SU-DHL-6 (cell line): ENCODE results near the gene CLDN7.
A peak's percentile ranks its signal among the peaks of the same experiment; 100 is the strongest.

Source experiments
- H2AFZ ChIP-seq: fragments of 200-600 bp; sonication (generic); 2 replicates; pipeline ENCODE4 v1.6.1; 2014; ENCODE audit warnings: low read depth, mild to moderate bottlenecking, moderate library complexity, mixed read lengths, antibody characterized with exemption, low read length; ENCODE audit not compliant: severe bottlenecking
- H3F3A ChIP-seq: fragments of 200-600 bp; shearing (Covaris generic); 2 replicates; pipeline ENCODE4 v1.6.0; 2016; ENCODE audit warnings: antibody characterized with exemption, mild to moderate bottlenecking; ENCODE audit not compliant: insufficient read depth
- H3K27ac ChIP-seq: fragments of 200-600 bp; sonication (generic); 2 replicates; pipeline ENCODE4 v1.5.1; 2016; ENCODE audit warnings: low read depth, mild to moderate bottlenecking, low read length, moderate library complexity, mixed read lengths
- H3K27me3 ChIP-seq: fragments of 200-600 bp; sonication (generic), shearing (Covaris generic); 2 replicates; pipeline ENCODE4 v1.6.0; 2014; ENCODE audit warnings: mild to moderate bottlenecking, low read length
- H3K36me3 ChIP-seq: fragments of 200-600 bp; sonication (generic); 2 replicates; pipeline ENCODE4 v1.6.1; 2014; ENCODE audit warnings: mild to moderate bottlenecking, low read length, mixed read lengths
- H3K4me2 ChIP-seq: fragments of 300-600, 200-600 bp; shearing (Covaris generic), sonication (generic); 2 replicates; pipeline ENCODE4 v1.6.0; 2014; ENCODE audit warnings: low read length, low read depth, mild to moderate bottlenecking; ENCODE audit not compliant: poor library complexity, severe bottlenecking
- H3K4me3 ChIP-seq: fragments of 200-600 bp; sonication (generic); 2 replicates; pipeline ENCODE4 v1.5.1; 2014; ENCODE audit warnings: antibody characterized with exemption, low read length, mild to moderate bottlenecking, mixed read lengths; ENCODE audit not compliant: insufficient read depth, poor library complexity, severe bottlenecking
- H3K79me2 ChIP-seq: fragments of 200-600 bp; sonication (generic); 2 replicates; pipeline ENCODE4 v1.6.1; 2014; ENCODE audit warnings: mild to moderate bottlenecking, low read length, moderate library complexity; ENCODE audit not compliant: insufficient read depth
- H3K9ac ChIP-seq: fragments of 200-600 bp; sonication (generic); 2 replicates; pipeline ENCODE4 v1.7.0; 2014; ENCODE audit warnings: mild to moderate bottlenecking, low read length
- H3K9me2 ChIP-seq: fragments of 200-600 bp; sonication (generic); replicated peaks from 2 replicates; pipeline ENCODE4 v1.6.1; 2014; ENCODE audit warnings: low read length; ENCODE audit not compliant: insufficient read depth
- H3K9me3 ChIP-seq: fragments of 200-600 bp; sonication (generic); 2 replicates; pipeline ENCODE4 v1.6.1; 2014; ENCODE audit warnings: low read length, mixed read lengths; ENCODE audit not compliant: insufficient read depth
- H4K20me1 ChIP-seq: fragments of 200-600 bp; sonication (generic); 2 replicates; pipeline ENCODE4 v1.6.1; 2014; ENCODE audit warnings: low read depth, mild to moderate bottlenecking, antibody characterized with exemption, low read length, moderate library complexity, mixed read lengths
- EZH2phosphoT487 ChIP-seq: fragments of 200-600 bp; sonication (generic), shearing (Covaris generic); conservative IDR thresholded peaks from 2 replicates; pipeline ENCODE4 v1.6.1; 2018; ENCODE audit warnings: mild to moderate bottlenecking, antibody characterized with exemption, low read length, moderate library complexity, mixed read lengths
- TF ChIP-seq, protein P1 (sequence below): fragments of 200-600 bp; sonication (generic); IDR thresholded peaks from one replicate; pipeline ENCODE4 v1.5.1; 2017; ENCODE audit warnings: antibody characterized with exemption, mild to moderate bottlenecking, low read length, moderate library complexity; ENCODE audit not compliant: insufficient read depth, poor library complexity, severe bottlenecking

CLDN7 gene

DNA sequence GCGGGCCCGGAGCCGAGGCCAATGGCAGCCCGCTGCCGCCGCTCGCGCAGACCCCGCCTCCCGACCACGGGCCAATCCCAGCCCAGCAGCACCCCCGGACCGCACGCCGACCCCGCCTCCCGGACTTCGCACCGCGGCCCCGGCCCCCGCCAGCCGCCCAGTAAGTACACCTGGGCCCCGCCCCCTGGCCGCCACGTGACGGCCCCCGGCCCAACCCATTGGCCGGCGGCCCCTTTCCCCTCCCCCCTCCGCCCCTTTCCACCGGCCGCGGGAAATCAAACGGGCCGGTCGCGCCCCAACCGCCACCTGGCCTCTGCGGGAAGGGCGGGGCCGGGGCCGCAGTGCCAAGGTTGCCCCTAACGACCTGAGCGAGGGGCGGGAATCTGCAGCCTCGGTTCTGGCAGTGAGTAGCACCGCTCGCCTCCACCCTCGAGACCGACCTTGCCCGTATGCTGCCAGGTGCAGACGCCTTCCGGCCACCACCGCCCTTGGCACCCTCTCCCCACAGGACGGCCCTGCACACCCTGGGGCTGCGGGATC is 32.4 kb upstream of the CLDN7 start, which contains the start of gene YBX2:
Gene YBX2 (minus strand): TSS at position 26 of the 540 bp plus-strand sequence. CDS start 139 bp downstream, outside the sequence.
- H3K36me3 ChIP-seq, result no peaks in the 10 kb centered on the region
- H3K4me2 ChIP-seq, result peak within 1 kb of the TSS; percentile 46
- no peak within 1 kb of the TSS for H2AFZ ChIP-seq
- peak within 1 kb of the TSS; percentile 18 for H3K4me3 ChIP-seq
- no peaks in the 10 kb centered on the region for H3F3A ChIP-seq
- TF ChIP-seq EZH2phosphoT487, result no peak
- TF ChIP-seq, protein P1, sequence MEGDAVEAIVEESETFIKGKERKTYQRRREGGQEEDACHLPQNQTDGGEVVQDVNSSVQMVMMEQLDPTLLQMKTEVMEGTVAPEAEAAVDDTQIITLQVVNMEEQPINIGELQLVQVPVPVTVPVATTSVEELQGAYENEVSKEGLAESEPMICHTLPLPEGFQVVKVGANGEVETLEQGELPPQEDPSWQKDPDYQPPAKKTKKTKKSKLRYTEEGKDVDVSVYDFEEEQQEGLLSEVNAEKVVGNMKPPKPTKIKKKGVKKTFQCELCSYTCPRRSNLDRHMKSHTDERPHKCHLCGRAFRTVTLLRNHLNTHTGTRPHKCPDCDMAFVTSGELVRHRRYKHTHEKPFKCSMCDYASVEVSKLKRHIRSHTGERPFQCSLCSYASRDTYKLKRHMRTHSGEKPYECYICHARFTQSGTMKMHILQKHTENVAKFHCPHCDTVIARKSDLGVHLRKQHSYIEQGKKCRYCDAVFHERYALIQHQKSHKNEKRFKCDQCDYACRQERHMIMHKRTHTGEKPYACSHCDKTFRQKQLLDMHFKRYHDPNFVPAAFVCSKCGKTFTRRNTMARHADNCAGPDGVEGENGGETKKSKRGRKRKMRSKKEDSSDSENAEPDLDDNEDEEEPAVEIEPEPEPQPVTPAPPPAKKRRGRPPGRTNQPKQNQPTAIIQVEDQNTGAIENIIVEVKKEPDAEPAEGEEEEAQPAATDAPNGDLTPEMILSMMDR, result no peak
- no peaks in the 10 kb centered on the region for H4K20me1 ChIP-seq
- H3K27ac ChIP-seq, result no peak within 1 kb of the TSS
- H3K9ac ChIP-seq, result 0 out of 2 replicates have a peak within 1 kb of the TSS, but pooled peaks have one; percentile 24
- H3K9me2 ChIP-seq, result no peaks in the 10 kb centered on the region
- no peaks in the 10 kb centered on the region for H3K9me3 ChIP-seq
- no peaks in the 10 kb centered on the region for H3K79me2 ChIP-seq
- no peaks in the 10 kb centered on the region for H3K27me3 ChIP-seq

DNA sequence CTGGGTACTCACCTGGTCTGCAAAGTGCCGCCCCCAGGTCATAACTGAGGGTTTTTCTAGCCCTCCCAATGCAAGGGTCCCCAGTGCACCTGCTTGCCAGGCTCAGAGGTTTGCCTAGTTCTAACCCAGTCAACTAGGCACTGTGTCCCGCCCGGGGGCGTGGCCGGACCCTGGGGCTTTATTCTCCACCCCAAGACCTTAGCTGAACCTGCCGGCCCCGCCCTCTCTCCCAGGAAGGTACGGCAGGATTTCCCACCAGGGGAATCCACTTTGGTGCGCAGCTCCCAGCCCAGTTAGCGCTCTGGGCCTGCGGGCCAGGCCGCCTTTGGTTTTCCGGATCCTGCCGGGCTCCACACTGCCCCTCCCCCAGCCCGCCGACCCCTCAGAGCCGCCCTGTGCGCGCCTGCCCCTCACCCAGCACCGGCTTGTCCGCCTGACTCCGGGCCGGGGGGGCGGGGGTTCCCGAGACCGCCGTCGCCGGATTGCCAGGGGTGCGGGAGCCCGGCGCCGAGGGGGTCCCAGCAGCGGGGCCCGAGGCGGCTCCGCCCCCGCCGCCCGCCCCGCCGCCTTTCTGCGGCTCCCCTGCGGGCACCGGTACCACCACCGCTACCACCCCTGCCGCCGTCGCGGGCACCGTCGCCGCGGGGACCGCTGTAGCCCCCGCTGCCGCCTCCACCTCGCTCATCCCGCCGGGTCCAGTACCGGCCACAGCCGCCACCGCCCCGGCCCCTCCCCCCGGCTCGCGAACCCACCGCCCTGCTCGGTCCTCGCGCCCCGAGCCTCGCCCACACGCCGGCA is 31.7 kb upstream of the CLDN7 start:
- Histone ChIP-seq H3K4me3 (no peak overlapping the region), H3K36me3 (no peaks in the 10 kb centered on the region), H3K4me2 (no peak overlapping the region), H4K20me1 (no peaks in the 10 kb centered on the region), H3K27ac (no peak overlapping the region), H3K79me2 (no peaks in the 10 kb centered on the region), H3K9ac (no peak overlapping the region), H3F3A (no peaks in the 10 kb centered on the region), H3K9me2 (no peaks in the 10 kb centered on the region), H2AFZ (no peak overlapping the region), H3K9me3 (no peaks in the 10 kb centered on the region), H3K27me3 (no peaks in the 10 kb centered on the region)
- TF ChIP-seq EZH2phosphoT487, result no peak
- TF ChIP-seq, protein P1, result no peak

DNA sequence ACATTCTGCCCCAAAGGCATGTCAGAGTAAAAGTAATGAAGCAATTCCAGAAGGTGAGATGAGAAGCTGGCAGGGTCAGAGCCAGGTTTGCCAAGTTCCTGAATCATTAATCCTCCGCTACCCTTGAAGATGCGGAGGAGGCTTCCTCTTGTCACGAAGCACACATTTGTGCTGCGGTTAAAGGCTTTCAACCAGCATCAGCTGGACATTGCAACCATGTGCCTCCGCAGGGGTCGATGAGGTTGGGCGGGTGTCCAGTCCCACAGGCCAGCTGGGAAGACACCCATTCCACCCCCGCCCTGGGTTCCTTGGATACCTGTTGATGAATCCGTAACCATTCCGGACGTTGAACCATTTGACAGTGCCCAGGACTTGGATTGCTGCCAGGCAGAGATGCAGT is 30.9 kb upstream of the CLDN7 start:
- TF ChIP-seq, protein P1, result no peak
- TF ChIP-seq EZH2phosphoT487, result no peak
- Histone ChIP-seq H3K27me3 (no peaks in the 10 kb centered on the region), H3K9me3 (no peaks in the 10 kb centered on the region), H3K36me3 (no peaks in the 10 kb centered on the region), H2AFZ (no peak overlapping the region), H3K4me2 (no peak overlapping the region), H3F3A (no peaks in the 10 kb centered on the region), H4K20me1 (no peaks in the 10 kb centered on the region), H3K79me2 (no peaks in the 10 kb centered on the region), H3K27ac (no peak overlapping the region), H3K9me2 (no peaks in the 10 kb centered on the region), H3K4me3 (no peak overlapping the region), H3K9ac (no peak overlapping the region)
